ENCODE results near the gene ZYG11B.

Gene ZYG11B

DNA sequence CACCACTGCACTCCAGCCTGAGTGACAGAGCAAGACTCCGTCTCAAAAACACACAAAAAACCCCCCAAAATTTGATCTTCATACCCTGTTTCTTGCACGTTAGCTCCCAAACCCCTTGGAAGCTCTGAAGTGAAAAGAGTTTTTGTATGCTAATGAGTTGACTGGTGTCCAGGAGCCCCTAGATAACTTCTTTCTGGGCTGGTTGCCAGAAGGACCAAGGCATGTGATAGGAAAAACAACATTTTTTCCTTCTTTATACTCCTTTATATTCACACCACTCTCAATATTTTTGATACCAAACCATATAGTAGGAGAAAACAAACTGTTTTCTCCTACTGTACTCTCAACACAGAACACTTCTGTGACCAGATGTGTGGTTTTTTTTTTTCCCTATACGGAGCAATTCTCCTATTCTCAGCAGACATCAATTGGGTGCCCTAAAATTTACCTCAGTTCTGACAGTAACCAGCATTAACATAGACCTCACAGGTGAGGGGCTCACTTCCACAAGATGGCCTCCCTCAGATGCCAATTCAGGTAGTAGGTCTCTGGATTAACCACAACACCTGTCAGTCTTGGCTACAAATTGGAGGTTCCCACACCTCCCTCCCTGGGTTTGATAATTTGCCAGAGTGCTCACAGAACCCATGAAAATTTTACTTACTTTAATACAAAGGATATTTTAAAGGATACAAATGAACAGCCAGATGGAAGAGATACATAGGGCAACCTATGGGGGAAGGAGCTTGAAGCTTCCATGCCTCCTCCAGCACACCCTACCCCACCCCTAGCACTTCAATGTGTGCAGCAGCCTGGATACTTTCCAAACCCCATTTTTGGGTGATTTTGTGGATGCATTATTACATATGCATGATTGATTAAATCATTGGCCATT, 25.6 kb downstream of the ZYG11B start:
- no peak for TF ChIP-seq FOXP2 (optimal IDR thresholded peaks at IDR 0.05; ENCODE audit: borderline replicate concordance, extremely low read depth, extremely low read length, insufficient read depth)
- TF ChIP-seq, protein P1, sequence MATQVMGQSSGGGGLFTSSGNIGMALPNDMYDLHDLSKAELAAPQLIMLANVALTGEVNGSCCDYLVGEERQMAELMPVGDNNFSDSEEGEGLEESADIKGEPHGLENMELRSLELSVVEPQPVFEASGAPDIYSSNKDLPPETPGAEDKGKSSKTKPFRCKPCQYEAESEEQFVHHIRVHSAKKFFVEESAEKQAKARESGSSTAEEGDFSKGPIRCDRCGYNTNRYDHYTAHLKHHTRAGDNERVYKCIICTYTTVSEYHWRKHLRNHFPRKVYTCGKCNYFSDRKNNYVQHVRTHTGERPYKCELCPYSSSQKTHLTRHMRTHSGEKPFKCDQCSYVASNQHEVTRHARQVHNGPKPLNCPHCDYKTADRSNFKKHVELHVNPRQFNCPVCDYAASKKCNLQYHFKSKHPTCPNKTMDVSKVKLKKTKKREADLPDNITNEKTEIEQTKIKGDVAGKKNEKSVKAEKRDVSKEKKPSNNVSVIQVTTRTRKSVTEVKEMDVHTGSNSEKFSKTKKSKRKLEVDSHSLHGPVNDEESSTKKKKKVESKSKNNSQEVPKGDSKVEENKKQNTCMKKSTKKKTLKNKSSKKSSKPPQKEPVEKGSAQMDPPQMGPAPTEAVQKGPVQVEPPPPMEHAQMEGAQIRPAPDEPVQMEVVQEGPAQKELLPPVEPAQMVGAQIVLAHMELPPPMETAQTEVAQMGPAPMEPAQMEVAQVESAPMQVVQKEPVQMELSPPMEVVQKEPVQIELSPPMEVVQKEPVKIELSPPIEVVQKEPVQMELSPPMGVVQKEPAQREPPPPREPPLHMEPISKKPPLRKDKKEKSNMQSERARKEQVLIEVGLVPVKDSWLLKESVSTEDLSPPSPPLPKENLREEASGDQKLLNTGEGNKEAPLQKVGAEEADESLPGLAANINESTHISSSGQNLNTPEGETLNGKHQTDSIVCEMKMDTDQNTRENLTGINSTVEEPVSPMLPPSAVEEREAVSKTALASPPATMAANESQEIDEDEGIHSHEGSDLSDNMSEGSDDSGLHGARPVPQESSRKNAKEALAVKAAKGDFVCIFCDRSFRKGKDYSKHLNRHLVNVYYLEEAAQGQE (IDR thresholded peaks at IDR 0.05; ENCODE audit: insufficient read depth in 1 of 2, low read depth in 2 of 2, low read length in 2 of 2) = no peak
- no peak for TF ChIP-seq SIN3A (IDR thresholded peaks at IDR 0.05; ENCODE audit: borderline replicate concordance, insufficient read depth, low read length)
- TF ChIP-seq POLR2AphosphoS5 (IDR thresholded peaks at IDR 0.05; ENCODE audit: low read depth, low read length) = no peak
- TF ChIP-seq TAF1 (IDR thresholded peaks at IDR 0.05; ENCODE audit: borderline replicate concordance, insufficient read depth, low read length) = no peak

DNA sequence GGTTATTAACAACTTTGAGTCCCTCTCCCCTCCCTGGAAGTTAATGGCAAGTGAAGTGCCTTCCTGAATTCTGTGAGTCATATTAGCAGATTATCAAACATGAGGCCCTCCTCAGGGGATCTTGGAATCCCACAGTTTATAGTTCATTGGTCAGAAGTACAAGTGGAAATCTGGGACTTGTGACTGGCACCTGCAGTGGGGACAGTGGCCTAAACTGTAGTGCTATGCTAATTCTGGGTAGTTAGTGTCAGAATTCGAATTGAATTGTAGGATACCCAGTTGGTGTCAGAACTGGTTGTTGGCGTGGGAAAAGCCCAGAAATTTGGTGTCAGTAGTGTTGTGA, 26.2 kb downstream of the ZYG11B start:
- TF ChIP-seq SIN3A (IDR thresholded peaks at IDR 0.05; ENCODE audit: borderline replicate concordance, insufficient read depth, low read length) (no peak), FOXP2 (optimal IDR thresholded peaks at IDR 0.05; ENCODE audit: borderline replicate concordance, extremely low read depth, extremely low read length, insufficient read depth) (no peak), POLR2AphosphoS5 (IDR thresholded peaks at IDR 0.05; ENCODE audit: low read depth, low read length) (no peak), TAF1 (IDR thresholded peaks at IDR 0.05; ENCODE audit: borderline replicate concordance, insufficient read depth, low read length) (no peak)
- TF ChIP-seq, protein P1 (IDR thresholded peaks at IDR 0.05; ENCODE audit: insufficient read depth in 1 of 2, low read depth in 2 of 2, low read length in 2 of 2) = no peak

DNA sequence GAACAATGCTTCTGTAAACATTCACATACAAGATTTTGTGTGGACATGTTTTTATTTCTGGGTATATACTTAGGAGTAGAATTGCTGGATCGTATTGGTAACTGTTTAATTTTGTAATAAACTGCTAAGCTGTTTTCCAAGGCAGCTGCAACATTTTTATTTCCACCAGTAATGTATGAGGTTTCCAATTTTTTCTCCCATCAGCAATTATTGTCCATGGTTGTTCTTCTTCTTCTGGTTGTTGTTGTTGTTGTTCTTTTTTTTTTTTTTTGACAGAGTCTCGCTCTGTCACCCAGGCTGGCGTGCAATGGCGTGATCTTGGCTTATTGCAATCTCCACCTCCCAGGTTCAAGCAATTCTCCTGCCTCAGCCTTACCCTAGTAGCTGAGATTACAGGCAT, 26.9 kb downstream of the ZYG11B start:
- TF ChIP-seq TAF1 (IDR thresholded peaks at IDR 0.05; ENCODE audit: borderline replicate concordance, insufficient read depth, low read length) (no peak), SIN3A (IDR thresholded peaks at IDR 0.05; ENCODE audit: borderline replicate concordance, insufficient read depth, low read length) (no peak), POLR2AphosphoS5 (IDR thresholded peaks at IDR 0.05; ENCODE audit: low read depth, low read length) (no peak), FOXP2 (optimal IDR thresholded peaks at IDR 0.05; ENCODE audit: borderline replicate concordance, extremely low read depth, extremely low read length, insufficient read depth) (no peak)
- TF ChIP-seq, protein P1 (IDR thresholded peaks at IDR 0.05; ENCODE audit: insufficient read depth in 1 of 2, low read depth in 2 of 2, low read length in 2 of 2) = no peak

DNA sequence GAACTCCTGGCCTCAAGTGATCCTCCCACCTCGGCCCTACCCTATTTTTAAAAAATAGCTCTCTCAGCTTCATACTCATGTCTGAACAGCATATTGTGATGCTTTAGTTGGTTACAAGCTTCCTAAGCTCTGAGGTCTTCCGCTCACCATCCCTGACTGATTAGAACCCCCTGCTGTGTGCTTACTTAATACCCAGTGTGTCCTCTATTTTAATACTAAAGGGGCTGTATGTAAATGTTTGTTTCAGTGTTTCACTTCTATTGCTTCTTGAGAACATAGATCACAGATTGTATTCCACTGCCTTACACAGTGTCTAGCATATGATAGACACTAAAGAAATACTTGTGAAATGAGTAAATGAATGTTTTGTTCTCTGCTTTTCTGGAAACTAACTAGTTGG, 29.8 kb downstream of the ZYG11B start:
- TF ChIP-seq POLR2AphosphoS5 (IDR thresholded peaks at IDR 0.05; ENCODE audit: low read depth, low read length) = no peak
- TF ChIP-seq, protein P1 (IDR thresholded peaks at IDR 0.05; ENCODE audit: insufficient read depth in 1 of 2, low read depth in 2 of 2, low read length in 2 of 2) = no peak
- TF ChIP-seq FOXP2 (optimal IDR thresholded peaks at IDR 0.05; ENCODE audit: borderline replicate concordance, extremely low read depth, extremely low read length, insufficient read depth) = no peak
- no peak for TF ChIP-seq TAF1 (IDR thresholded peaks at IDR 0.05; ENCODE audit: borderline replicate concordance, insufficient read depth, low read length)
- no peak for TF ChIP-seq SIN3A (IDR thresholded peaks at IDR 0.05; ENCODE audit: borderline replicate concordance, insufficient read depth, low read length)

All from PFSK-1 (cell line).